T1000 (cell line): ENCODE results near the gene HAUS6.
"Not testable (repeated sequence)": the region's sequence is repeated elsewhere in the genome, so short reads cannot be mapped to it uniquely, and the experiment has no call there.

Experiments used
- DNase-seq: peaks from one replicate; lab custom pipeline; 2025; ENCODE audit warnings: mixed read lengths; lab: John Stamatoyannopoulos, UW

HAUS6 gene

GRCh38 chr9:19048966-19049916 lies 53.5 kb downstream of the HAUS6 start, which contains the start of gene RRAGA:
Gene RRAGA (plus strand): TSS chr9:19049427. CDS start chr9:19049660, 233 bp downstream.
- peak; percentile 86 for DNase-seq

- DNase-seq, result no peak
Measured at GRCh38 chr9:19036611-19037010, 66.1 kb downstream of the HAUS6 start.

GRCh38 chr9:19033015-19033414 lies 69.7 kb downstream of the HAUS6 start, which contains the start of gene SAXO1:
Gene SAXO1 (minus strand): TSS chr9:19033209. CDS start chr9:19032908, 301 bp downstream.
- DNase-seq, result no peak

- DNase-seq, result no peak
Measured at GRCh38 chr9:19032406-19032805, 70.3 kb downstream of the HAUS6 start.

- no peak for DNase-seq
Measured at GRCh38 chr9:19030899-19031298, 71.8 kb downstream of the HAUS6 start.

- peak; percentile 12 for DNase-seq
Measured at GRCh38 chr9:19028835-19029451, 73.8 kb downstream of the HAUS6 start.

- DNase-seq, result no peak
Measured at GRCh38 chr9:19027825-19028224, 74.9 kb downstream of the HAUS6 start.

GRCh38 chr9:19026375-19026774 lies 76.3 kb downstream of the HAUS6 start:
- no peak for DNase-seq

GRCh38 chr9:19023078-19023477 lies 79.6 kb downstream of the HAUS6 start:
- DNase-seq, result no peak

- DNase-seq, result no peak
Measured at GRCh38 chr9:19022206-19022605, 80.5 kb downstream of the HAUS6 start.

GRCh38 chr9:19021649-19022048 lies 81.1 kb downstream of the HAUS6 start:
- not testable (repeated sequence) for DNase-seq

- no peak for DNase-seq
Measured at GRCh38 chr9:19020886-19021455, 81.7 kb downstream of the HAUS6 start.

- DNase-seq, result no peak
Measured at GRCh38 chr9:19018201-19018600, 84.5 kb downstream of the HAUS6 start.

- no peak for DNase-seq
Measured at GRCh38 chr9:19009391-19009965, 93.2 kb downstream of the HAUS6 start.
